Lung (tissue), 12 donors: ENCODE measurements around the gene OPCML. TPM values are rescaled to one million over a fixed set of nuclear protein-coding genes. Genes with fewer than 3 reads are reported as not detected.
A peak's percentile ranks its signal among the peaks of the same experiment; 100 is the strongest.

Experiments used
- ATAC-seq: fragments of 200-7000 bp; cut with Tn5 transposase; one replicate; pipeline ENCODE4 v1.9.1; 2020; ENCODE audit warnings: moderate number of reproducible peaks; ENCODE audit not compliant: insufficient read depth, low FRiP score
- DNase-seq, 3 donors: peaks; one replicate each; pipeline ENCODE4 v3.0.0-alpha.2; 2013 to 2017
- H3K27ac ChIP-seq, 2 donors: one replicate each; pipeline ENCODE4 v1.5.1; 2013; ENCODE audit warnings: mild to moderate bottlenecking in 2 of 2, moderate library complexity in 2 of 2, control low read depth in 1 of 2, inconsistent platforms in 1 of 2, low read depth in 1 of 2, low read length in 1 of 2
- H3K27me3 ChIP-seq, 3 donors: one replicate each; pipeline ENCODE4 v1.5.1; 2013; ENCODE audit warnings: low read length in 2 of 3; ENCODE audit not compliant: control insufficient read depth in 3 of 3, insufficient read depth in 3 of 3
- H3K36me3 ChIP-seq, 4 donors: one replicate each; pipeline ENCODE4 v1.5.1; 2013; ENCODE audit warnings: low read length in 4 of 4, mild to moderate bottlenecking in 1 of 4, moderate library complexity in 1 of 4; ENCODE audit not compliant: control insufficient read depth in 4 of 4, insufficient read depth in 4 of 4
- H3K4me1 ChIP-seq, 5 donors: one replicate each; pipeline ENCODE4 v1.5.1; 2013; ENCODE audit warnings: low read length in 5 of 5, mild to moderate bottlenecking in 2 of 5, moderate library complexity in 1 of 5; ENCODE audit not compliant: control insufficient read depth in 5 of 5, insufficient read depth in 5 of 5
- H3K4me3 ChIP-seq: one replicate; pipeline ENCODE4 v1.5.1; 2013; ENCODE audit warnings: mild to moderate bottlenecking, control low read depth, moderate library complexity
- H3K9ac ChIP-seq, 2 donors: one replicate each; pipeline ENCODE4 v1.5.1; 2013; ENCODE audit warnings: low read length in 2 of 2, control low read depth in 1 of 2; ENCODE audit not compliant: insufficient read depth in 1 of 2
- H3K9me3 ChIP-seq, 4 donors: one replicate each; pipeline ENCODE4 v1.5.1; 2013; ENCODE audit warnings: low read length in 3 of 4, mild to moderate bottlenecking in 1 of 4, moderate library complexity in 1 of 4; ENCODE audit not compliant: control insufficient read depth in 4 of 4, insufficient read depth in 3 of 4
- CTCF ChIP-seq: IDR thresholded peaks from 2 replicates; pipeline ENCODE4 v1.5.1; 2012; ENCODE audit warnings: mild to moderate bottlenecking; ENCODE audit errors: control extremely low read depth, extremely low read depth
- WGBS, 2 donors: extraction: QIAGEN DNeasy Blood & Tissue Kit; methylation state at CpG; one replicate each; pipeline ENCODE4 v1.1.7; 2013; 5-methylcytosine and 5-hydroxymethylcytosine counted together
- polyA plus RNA-seq, 2 donors: library from polyadenylated mRNA; stranded (reverse); fragments of 200-250 nt; gene quantifications; one replicate each; pipeline ENCODE4 v1.2.1, GENCODE V29; 2013
- total RNA-seq, 2 donors: library from RNA; depleted of rRNA in 1 of 2; stranded (reverse); fragments of >200 nt in 1 of 2; gene quantifications; one replicate each; pipeline ENCODE4 v1.2.1, GENCODE V29; 2014 to 2021
- donor health status: control.
- donor health status: control.
- donor health status: Bipolar disorder and iron deficiency.
- donor health status: healthy.
- donor health status: DM: yes; HTN: yes; CAD: no.

OPCML gene
- total and polyA plus RNA-seq, 4 donors: 0.49 to 0.74 TPM; not detected in 2

GRCh38 chr11:132872211-132872610 lies 660.1 kb downstream of the OPCML start:
- Histone ChIP-seq H3K9ac (no peak overlapping the region), H3K4me1 (no peaks in the 10 kb centered on the region), H3K4me3 (no peak overlapping the region), H3K27me3 (no peaks in the 10 kb centered on the region), H3K27ac (no peak overlapping the region), H3K9me3 (peaks cover 0 to 3% (median 0%) of the 10 kb centered on the region in 4 donors), H3K36me3 (no peaks in the 10 kb centered on the region)
- WGBS, 2 donors: 87 to 88% methylated on average over 10 of the region's 10 CpGs
- DNase-seq (no peak), ATAC-seq (no peak)
- TF ChIP-seq CTCF: no peak

- Histone ChIP-seq H3K4me1 (peaks cover 0 to 16% (median 0%) of the 10 kb centered on the region in 5 donors), H3K27me3 (no peaks in the 10 kb centered on the region), H3K9ac (no peak overlapping the region), H3K4me3 (no peak overlapping the region), H3K36me3 (no peaks in the 10 kb centered on the region), H3K9me3 (peaks cover 0 to 5% (median 0%) of the 10 kb centered on the region in 4 donors), H3K27ac (no peak overlapping the region)
- 19 to 42% methylated on average over 5 of the region's 5 CpGs for WGBS, 2 donors
- TF ChIP-seq CTCF: no peak
- no peak for DNase-seq
- no peak for ATAC-seq
Measured at GRCh38 chr11:132866783-132867545, 665.3 kb downstream of the OPCML start.

- DNase-seq (peak; percentile 63 to 93 (median 86)), ATAC-seq (no peak)
- no peak overlapping the region for H3K27ac ChIP-seq
- H3K4me1 ChIP-seq: peaks cover 0 to 16% (median 0%) of the 10 kb centered on the region in 5 donors
- 64 to 65% methylated on average over 5 of the region's 5 CpGs for WGBS, 2 donors
- no peaks in the 10 kb centered on the region for H3K36me3 ChIP-seq
- H3K4me3 ChIP-seq: no peak overlapping the region
- TF ChIP-seq CTCF: no peak
- no peaks in the 10 kb centered on the region for H3K27me3 ChIP-seq
- no peak overlapping the region for H3K9ac ChIP-seq
- H3K9me3 ChIP-seq: peaks cover 0 to 5% (median 0%) of the 10 kb centered on the region in 4 donors
Measured at GRCh38 chr11:132865623-132866022, 666.7 kb downstream of the OPCML start.
